ENCODE measurements around the gene MSN.

DNA sequence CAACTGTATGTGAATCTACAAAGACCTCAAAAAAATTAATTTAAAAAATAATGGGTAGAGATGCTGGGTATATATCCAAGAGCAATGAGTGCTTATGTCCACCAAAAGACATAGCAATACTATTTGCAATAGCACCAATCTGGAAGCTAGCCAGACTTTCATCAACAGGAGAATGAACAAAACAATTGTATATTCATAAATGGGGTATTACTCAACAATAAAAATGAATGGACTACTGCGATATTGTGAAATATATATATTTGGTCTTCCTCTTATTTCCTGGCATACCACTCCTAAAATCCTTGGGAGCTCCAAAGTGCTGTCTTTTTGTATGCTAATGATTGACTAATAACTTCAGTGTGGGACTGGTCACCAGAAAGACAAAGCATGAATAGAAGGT is 77.5 kb downstream of the MSN start:
- no peak for TF ChIP-seq POLR2A (IDR thresholded peaks at IDR 0.05; ENCODE audit: low read depth, low read length)
- no peak for TF ChIP-seq TAF1 (IDR thresholded peaks at IDR 0.05; ENCODE audit: borderline replicate concordance, low read depth, low read length)
- TF ChIP-seq POLR2AphosphoS5 (IDR thresholded peaks at IDR 0.05; ENCODE audit: low read depth, low read length): no peak
